GM23248 (cell line): ENCODE results near the gene ABL1.

ENCODE experiments used
- EZH2 ChIP-seq: fragments of 200-600 bp; sonication (generic); IDR thresholded peaks from 2 replicates; pipeline ENCODE4 v1.6.1; 2018; ENCODE audit warnings: antibody characterized with exemption, mild to moderate bottlenecking; ENCODE audit not compliant: insufficient read depth, poor library complexity, severe bottlenecking
- EZH2phosphoT487 ChIP-seq: fragments of 200-600 bp; sonication (generic); IDR thresholded peaks from 2 replicates; pipeline ENCODE4 v1.6.1; 2018; ENCODE audit warnings: antibody characterized with exemption, moderate library complexity, mild to moderate bottlenecking, low read depth; ENCODE audit not compliant: insufficient read depth

DNA sequence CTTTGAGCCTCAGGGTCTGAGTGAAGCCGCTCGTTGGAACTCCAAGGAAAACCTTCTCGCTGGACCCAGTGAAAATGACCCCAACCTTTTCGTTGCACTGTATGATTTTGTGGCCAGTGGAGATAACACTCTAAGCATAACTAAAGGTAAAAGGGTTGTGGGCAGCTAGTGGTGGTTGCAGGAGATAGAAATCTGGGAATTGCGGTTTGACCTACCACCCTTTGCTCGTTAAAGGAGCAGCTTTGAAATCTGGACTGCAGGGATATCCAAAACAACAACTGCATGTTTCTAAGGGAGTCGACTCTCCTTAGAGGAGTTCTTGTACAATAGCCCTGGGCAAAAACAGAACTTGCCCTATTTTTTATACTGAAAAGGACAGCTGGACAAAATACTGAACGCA lies 19.0 kb downstream of the ABL1 start:
- TF ChIP-seq EZH2 = no peak
- TF ChIP-seq EZH2phosphoT487 = no peak
